Right ventricle myocardium superior (tissue), 1 donor: Measurements from ENCODE around the gene ALDH3B1. TPM values are rescaled to one million over a fixed set of nuclear protein-coding genes. Genes with fewer than 3 reads are reported as not detected.
A peak's percentile ranks its signal among the peaks of the same experiment; 100 is the strongest.

ENCODE experiments used
- ATAC-seq: fragments of 200-7000 bp; cut with Tn5 transposase; one replicate; pipeline ENCODE4 v1.9.1; 2020; ENCODE audit warnings: mild to moderate bottlenecking; ENCODE audit not compliant: poor library complexity
- DNase-seq: peaks from one replicate; pipeline ENCODE4 v3.0.0-alpha.2; 2020
- intact Hi-C: fragments of 100-400 bp; cut with DNase I; formaldehyde crosslinking; loops from one replicate; pipeline ENCODE4 v1.11.2; 2022
- total RNA-seq: library from RNA; stranded (reverse); fragmentation: NEBNext Ultra II Directional; extraction: Animal tissue kit (Norgen Biotek cat#: 25700); gene quantifications from one replicate; pipeline ENCODE4 v1.2.1, GENCODE V29; 2021
- donor health status: DM: no; HTN: yes; CAD: no; lungs with severe emphysema.

The ALDH3B1 gene
- total RNA-seq, 1 donor from 2014 or later, result 4.4 TPM

GRCh38 chr11:68050371-68050841 lies 40.3 kb downstream of the ALDH3B1 start:
- DNase-seq (no peak), ATAC-seq (no peak)

DNA sequence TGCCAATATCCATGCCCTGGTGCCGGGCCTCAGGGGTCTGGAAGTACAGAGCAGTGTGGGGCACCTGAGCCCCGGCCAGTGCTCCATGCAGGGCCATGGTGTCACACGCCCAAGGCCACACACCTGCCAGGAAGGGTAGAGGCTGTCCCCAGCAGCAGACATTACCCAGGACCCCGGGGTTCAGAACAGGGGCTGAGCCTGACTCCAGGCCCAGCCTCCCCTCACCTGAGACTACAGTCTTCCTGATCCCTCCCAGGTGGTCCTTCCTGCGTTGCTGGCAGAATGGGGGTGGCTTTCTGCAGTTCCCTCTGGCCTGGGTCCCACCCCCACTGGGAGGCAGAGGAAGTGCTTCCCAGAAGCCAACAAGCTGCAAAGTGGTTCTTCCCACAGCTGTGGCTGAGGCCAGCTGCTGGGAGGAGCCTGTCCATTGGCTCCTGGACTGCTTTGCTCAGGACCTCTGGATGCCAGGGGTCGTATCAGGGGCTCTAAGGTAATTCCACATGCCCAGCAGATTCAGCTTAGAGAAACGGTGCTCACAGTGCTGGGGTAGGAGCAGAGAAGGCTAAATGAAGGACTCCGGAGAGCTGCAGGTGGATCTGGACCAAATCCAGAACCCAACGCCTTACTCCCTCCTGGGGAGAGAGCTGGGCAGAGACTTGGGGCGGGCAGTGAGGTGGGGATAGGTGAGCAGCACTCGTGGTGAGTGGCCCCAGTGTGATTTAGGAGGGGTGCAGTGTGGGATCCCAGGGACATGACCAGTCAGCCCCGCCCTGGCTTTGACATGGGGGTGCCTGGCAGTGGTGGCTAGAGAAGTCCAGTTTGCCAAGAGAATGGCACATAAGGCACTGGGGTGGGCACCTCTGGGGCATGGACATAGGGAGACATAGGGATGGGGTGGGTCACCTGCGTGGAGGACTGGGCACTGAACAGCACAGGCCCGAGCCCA lies 41.3 kb downstream of the ALDH3B1 start:
- peak; percentile 10 for ATAC-seq
- intact Hi-C loops, result no loop called here
- no peak for DNase-seq

More at GRCh38 chr11:68050371-68050841, 40.3 kb downstream of the ALDH3B1 start:
- intact Hi-C loops, result no loop called here

GRCh38 chr11:68052137-68052873 lies 42.2 kb downstream of the ALDH3B1 start:
- intact Hi-C loops, result no loop called here
- no peak for DNase-seq
- ATAC-seq, result no peak

GRCh38 chr11:68053117-68053516 lies 43.0 kb downstream of the ALDH3B1 start:
- ATAC-seq, result peak; percentile 18
- intact Hi-C loops, result no loop called here
- no peak for DNase-seq

- intact Hi-C loops, result no loop called here
- no peak for ATAC-seq
- no peak for DNase-seq
Observed at GRCh38 chr11:68053981-68054812, 44.1 kb downstream of the ALDH3B1 start.

- DNase-seq (no peak), ATAC-seq (no peak)
- intact Hi-C loops, result no loop called here
Observed at GRCh38 chr11:68056317-68057285, 46.5 kb downstream of the ALDH3B1 start.

- intact Hi-C loops, result no loop called here
- no peak for ATAC-seq
- no peak for DNase-seq
Observed at GRCh38 chr11:68057807-68058206, 47.7 kb downstream of the ALDH3B1 start.

DNA sequence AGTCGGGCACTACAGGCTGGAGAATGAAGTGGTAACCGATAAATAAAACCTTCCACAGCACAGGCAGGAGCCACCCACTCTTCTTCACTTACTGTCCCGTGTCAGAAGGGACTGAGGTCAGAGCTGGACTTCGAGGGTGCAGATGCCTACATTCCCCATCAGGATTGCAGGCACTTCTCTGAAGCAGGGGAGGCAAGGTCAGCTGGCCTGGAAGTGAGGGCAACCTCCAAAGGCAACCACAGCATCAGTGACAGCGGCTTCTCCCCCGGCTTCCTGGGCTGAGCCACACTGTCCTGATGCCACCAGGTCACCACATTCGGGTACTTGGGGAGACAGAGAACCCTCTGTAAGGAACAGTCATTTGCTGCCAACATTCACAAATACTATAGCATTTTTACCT lies 51.4 kb downstream of the ALDH3B1 start:
- intact Hi-C loops, result no loop called here
- ATAC-seq, result no peak
- DNase-seq, result no peak

- ATAC-seq (no peak), DNase-seq (no peak)
- intact Hi-C loops, result no loop called here
Observed at GRCh38 chr11:68064926-68065325, 54.8 kb downstream of the ALDH3B1 start.

DNA sequence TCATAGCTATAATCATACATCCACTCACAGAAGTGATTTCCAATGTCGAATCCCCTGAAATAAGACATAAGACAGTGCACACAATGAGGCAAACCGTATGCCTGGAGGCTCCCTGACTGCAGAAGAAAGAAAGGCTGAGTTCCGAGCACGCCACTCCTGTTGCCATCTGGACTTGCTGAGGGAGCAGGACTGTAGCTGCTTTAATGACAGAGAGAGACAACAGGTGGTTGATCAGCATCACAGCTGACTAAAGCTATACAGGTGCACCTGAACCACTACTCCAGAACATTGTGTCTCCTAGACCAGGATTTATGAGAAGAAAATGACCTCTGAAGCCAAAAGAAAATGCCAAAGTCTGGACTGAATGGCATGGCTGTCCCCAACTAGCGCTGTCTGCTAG lies 55.7 kb downstream of the ALDH3B1 start:
- DNase-seq, result no peak
- no peak for ATAC-seq
- intact Hi-C loops, result no loop called here

DNA sequence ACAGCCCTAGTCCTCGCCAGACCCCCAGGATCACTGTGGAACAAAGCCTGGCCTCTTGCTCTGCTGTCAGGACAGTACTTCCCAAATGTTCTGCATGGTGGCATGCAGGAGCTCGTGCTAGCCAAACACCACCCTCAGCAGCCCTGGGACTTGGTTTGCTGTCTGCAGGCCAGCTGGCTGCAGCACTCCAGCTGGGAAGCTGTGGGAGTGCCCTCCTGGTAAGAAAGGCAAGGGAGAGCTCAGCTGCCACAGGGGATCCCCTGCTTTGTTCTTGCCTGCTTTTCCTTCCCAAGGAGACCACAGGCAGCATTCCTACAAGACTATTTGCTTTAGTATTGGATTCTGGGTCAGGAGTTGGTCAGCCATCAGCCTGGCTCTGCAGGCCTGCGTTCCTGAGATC lies 56.6 kb downstream of the ALDH3B1 start:
- intact Hi-C loops, result no loop called here
- no peak for DNase-seq
- ATAC-seq, result peak; percentile 76

- ATAC-seq, result no peak
- intact Hi-C loops, result no loop called here
- no peak for DNase-seq
Observed at GRCh38 chr11:68067991-68068390, 57.9 kb downstream of the ALDH3B1 start.

GRCh38 chr11:68071281-68072048 lies 61.3 kb downstream of the ALDH3B1 start:
- no peak for ATAC-seq
- intact Hi-C loops, result loop anchor here (10.0 kb wide), 1 partner anchor 113 kb away; no protein-coding TSS in a partner anchor

DNA sequence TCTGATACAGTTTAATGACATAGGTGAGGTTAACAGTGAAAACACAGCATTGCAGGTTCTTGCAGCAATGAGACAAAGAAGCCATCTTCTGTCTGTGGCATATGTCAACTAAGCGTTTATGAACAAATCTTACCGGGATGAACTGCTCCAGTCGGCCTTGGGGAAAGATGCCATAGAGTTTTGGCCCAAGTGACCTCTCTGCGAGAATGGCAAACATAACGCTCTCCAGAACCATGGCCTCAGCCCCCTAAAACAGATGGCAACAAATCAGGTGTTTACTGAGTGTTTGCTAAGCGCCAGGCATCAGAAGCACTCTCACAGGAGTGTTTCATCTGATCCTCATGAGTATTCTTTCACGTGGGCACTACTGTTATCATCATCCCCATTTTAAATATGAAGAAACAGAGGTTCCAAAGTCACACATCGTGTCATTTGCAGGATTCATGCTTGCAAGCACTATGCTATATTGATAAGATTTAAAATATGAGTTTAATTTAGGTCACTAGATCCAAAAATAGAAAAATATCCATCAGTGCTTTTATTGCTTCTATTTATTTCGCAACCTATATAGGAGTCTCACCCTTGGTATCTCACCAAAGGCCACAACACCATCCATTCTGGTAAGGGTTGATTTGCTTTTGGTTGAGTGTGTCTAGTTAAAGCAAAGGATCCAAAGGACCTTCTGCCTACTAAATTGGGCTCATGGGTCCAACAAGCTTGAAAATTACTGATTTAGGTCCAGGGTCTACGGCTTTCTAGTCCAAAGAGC lies 64.6 kb downstream of the ALDH3B1 start:
- ATAC-seq, result peak; percentile 21
- intact Hi-C loops, result loop anchor here (10.0 kb wide), 1 partner anchor 110 kb away; no protein-coding TSS in a partner anchor
- DNase-seq, result no peak

More at GRCh38 chr11:68071281-68072048, 61.3 kb downstream of the ALDH3B1 start:
- no peak for DNase-seq

- no peak for ATAC-seq
- intact Hi-C loops, result loop anchor here (10.0 kb wide), 1 partner anchor 108 kb away; no protein-coding TSS in a partner anchor
Observed at GRCh38 chr11:68076371-68077042, 66.4 kb downstream of the ALDH3B1 start.

More at GRCh38 chr11:68076371-68077042, 66.4 kb downstream of the ALDH3B1 start:
- no peak for DNase-seq
